GM12872 (cell line): ENCODE results near the gene ASB2.
A peak's percentile ranks its signal among the peaks of the same experiment; 100 is the strongest.

ENCODE experiments used
- CTCF ChIP-seq: IDR thresholded peaks from 3 replicates; pipeline ENCODE4 v1.5.1; 2011; ENCODE audit warnings: low read depth, mild to moderate bottlenecking, low read length, moderate library complexity; ENCODE audit not compliant: insufficient read depth

Gene ASB2

GRCh38 chr14:93971635-93972027 is 4.7 kb downstream of the ASB2 start:
- TF ChIP-seq CTCF, result no peak

GRCh38 chr14:93970965-93971634 is 5.3 kb downstream of the ASB2 start:
- no peak for TF ChIP-seq CTCF

GRCh38 chr14:93970585-93970964 is 5.8 kb downstream of the ASB2 start:
- peak; percentile 62 for TF ChIP-seq CTCF

GRCh38 chr14:93969082-93969828 is 7.1 kb downstream of the ASB2 start:
- TF ChIP-seq CTCF, result no peak

- no peak for TF ChIP-seq CTCF
Measured at GRCh38 chr14:93967637-93968250, 8.6 kb downstream of the ASB2 start.

- no peak for TF ChIP-seq CTCF
Measured at GRCh38 chr14:93965946-93966474, 10.4 kb downstream of the ASB2 start.

- TF ChIP-seq CTCF, result no peak
Measured at GRCh38 chr14:93965287-93965821, 11.0 kb downstream of the ASB2 start.
